ENCODE results near the gene SYNE2.

The SYNE2 gene

GRCh38 chr14:64069634-64070359 is 217.0 kb downstream of the SYNE2 start:
- DNase-seq (ENCODE audit: extremely low read depth in 1 of 2, low read depth in 1 of 2): no peak

- no peak for DNase-seq (ENCODE audit: extremely low read depth in 1 of 2, low read depth in 1 of 2)
Observed at GRCh38 chr14:64074961-64075612, 222.3 kb downstream of the SYNE2 start.

GRCh38 chr14:64075613-64076005 is 222.8 kb downstream of the SYNE2 start:
- DNase-seq (ENCODE audit: extremely low read depth in 1 of 2, low read depth in 1 of 2): no peak

GRCh38 chr14:64080452-64080851 is 227.6 kb downstream of the SYNE2 start:
- no peak for DNase-seq (ENCODE audit: extremely low read depth in 1 of 2, low read depth in 1 of 2)

GRCh38 chr14:64081174-64081746 is 228.5 kb downstream of the SYNE2 start:
- no peak for DNase-seq (ENCODE audit: extremely low read depth in 1 of 2, low read depth in 1 of 2)

GRCh38 chr14:64082837-64083236 is 230.0 kb downstream of the SYNE2 start:
- DNase-seq (ENCODE audit: extremely low read depth in 1 of 2, low read depth in 1 of 2): no peak

GRCh38 chr14:64088647-64088964 is 235.8 kb downstream of the SYNE2 start:
- no peak for DNase-seq (ENCODE audit: extremely low read depth in 1 of 2, low read depth in 1 of 2)

- no peak for DNase-seq (ENCODE audit: extremely low read depth in 1 of 2, low read depth in 1 of 2)
Observed at GRCh38 chr14:64089920-64090319, 237.1 kb downstream of the SYNE2 start.

GRCh38 chr14:64091217-64091616 is 238.4 kb downstream of the SYNE2 start:
- DNase-seq (ENCODE audit: extremely low read depth in 1 of 2, low read depth in 1 of 2): no peak

- DNase-seq (ENCODE audit: extremely low read depth in 1 of 2, low read depth in 1 of 2): no peak
Observed at GRCh38 chr14:64092338-64092737, 239.5 kb downstream of the SYNE2 start.

- DNase-seq (ENCODE audit: extremely low read depth in 1 of 2, low read depth in 1 of 2): no peak
Observed at GRCh38 chr14:64092940-64093339, 240.1 kb downstream of the SYNE2 start.

GRCh38 chr14:64095620-64096019 is 242.8 kb downstream of the SYNE2 start:
- DNase-seq (ENCODE audit: extremely low read depth in 1 of 2, low read depth in 1 of 2): no peak

- no peak for DNase-seq (ENCODE audit: extremely low read depth in 1 of 2, low read depth in 1 of 2)
Observed at GRCh38 chr14:64098120-64098519, 245.3 kb downstream of the SYNE2 start.

GRCh38 chr14:64107438-64107837 is 254.6 kb downstream of the SYNE2 start:
- no peak for DNase-seq (ENCODE audit: extremely low read depth in 1 of 2, low read depth in 1 of 2)

- no peak for DNase-seq (ENCODE audit: extremely low read depth in 1 of 2, low read depth in 1 of 2)
Observed at GRCh38 chr14:64109819-64110554, 257.2 kb downstream of the SYNE2 start.

- no peak for DNase-seq (ENCODE audit: extremely low read depth in 1 of 2, low read depth in 1 of 2)
Observed at GRCh38 chr14:64110802-64111201, 258.0 kb downstream of the SYNE2 start.

GRCh38 chr14:64112867-64113678 is 260.3 kb downstream of the SYNE2 start:
- DNase-seq (ENCODE audit: extremely low read depth in 1 of 2, low read depth in 1 of 2): no peak

- no peak for DNase-seq (ENCODE audit: extremely low read depth in 1 of 2, low read depth in 1 of 2)
Observed at GRCh38 chr14:64114166-64114565, 261.4 kb downstream of the SYNE2 start.

- DNase-seq (ENCODE audit: extremely low read depth in 1 of 2, low read depth in 1 of 2): no peak
Observed at GRCh38 chr14:64114796-64115195, 262.0 kb downstream of the SYNE2 start.

GRCh38 chr14:64115401-64115800 is 262.6 kb downstream of the SYNE2 start:
- no peak for DNase-seq (ENCODE audit: extremely low read depth in 1 of 2, low read depth in 1 of 2)

Data from activated CD8-positive, alpha-beta memory T cell treated with anti-CD3 and anti-CD28 coated beads for 1 hour (primary cell).